ENCODE measurements around the gene YJEFN3.

DNA sequence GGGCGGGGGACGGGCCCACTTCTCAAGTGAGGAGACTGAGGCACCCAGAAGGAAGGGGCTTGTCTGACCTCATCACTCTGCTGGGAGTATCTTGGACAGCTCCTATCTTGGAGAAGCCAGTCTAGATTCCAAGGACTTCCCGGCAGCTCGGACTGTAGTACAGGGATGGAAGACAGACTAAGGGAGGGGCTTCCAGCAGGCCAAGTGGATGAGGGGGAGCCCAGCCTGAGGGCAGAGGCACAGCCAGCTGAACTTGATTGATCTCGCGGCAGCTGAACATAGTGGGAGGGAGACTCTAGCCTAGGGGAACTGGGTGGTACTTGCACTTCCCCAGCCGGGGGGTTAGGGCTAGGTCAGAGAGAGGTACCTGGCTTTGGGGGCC is 10.1 kb downstream of the YJEFN3 start:
- TF ChIP-seq, protein P1, sequence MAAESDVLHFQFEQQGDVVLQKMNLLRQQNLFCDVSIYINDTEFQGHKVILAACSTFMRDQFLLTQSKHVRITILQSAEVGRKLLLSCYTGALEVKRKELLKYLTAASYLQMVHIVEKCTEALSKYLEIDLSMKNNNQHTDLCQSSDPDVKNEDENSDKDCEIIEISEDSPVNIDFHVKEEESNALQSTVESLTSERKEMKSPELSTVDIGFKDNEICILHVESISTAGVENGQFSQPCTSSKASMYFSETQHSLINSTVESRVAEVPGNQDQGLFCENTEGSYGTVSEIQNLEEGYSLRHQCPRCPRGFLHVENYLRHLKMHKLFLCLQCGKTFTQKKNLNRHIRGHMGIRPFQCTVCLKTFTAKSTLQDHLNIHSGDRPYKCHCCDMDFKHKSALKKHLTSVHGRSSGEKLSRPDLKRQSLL (tag by site-specific recombination; IDR thresholded peaks at IDR 0.05): no peak
- TF ChIP-seq TRIM28 (IDR thresholded peaks at IDR 0.05; ENCODE audit: borderline replicate concordance, low read length) (no peak), ZNF48 (tag by site-specific recombination; IDR thresholded peaks at IDR 0.05) (no peak), ZNF792 (tag by site-specific recombination; IDR thresholded peaks at IDR 0.05) (no peak), ZNF391 (tag by site-specific recombination; IDR thresholded peaks at IDR 0.05; ENCODE audit: borderline replicate concordance, low read depth) (no peak), OVOL3 (tag by site-specific recombination; IDR thresholded peaks at IDR 0.05) (no peak), ZNF146 (tag by site-specific recombination; IDR thresholded peaks at IDR 0.05) (no peak), YY2 (tag by site-specific recombination; IDR thresholded peaks at IDR 0.05) (no peak)
- TF ChIP-seq, protein P2, sequence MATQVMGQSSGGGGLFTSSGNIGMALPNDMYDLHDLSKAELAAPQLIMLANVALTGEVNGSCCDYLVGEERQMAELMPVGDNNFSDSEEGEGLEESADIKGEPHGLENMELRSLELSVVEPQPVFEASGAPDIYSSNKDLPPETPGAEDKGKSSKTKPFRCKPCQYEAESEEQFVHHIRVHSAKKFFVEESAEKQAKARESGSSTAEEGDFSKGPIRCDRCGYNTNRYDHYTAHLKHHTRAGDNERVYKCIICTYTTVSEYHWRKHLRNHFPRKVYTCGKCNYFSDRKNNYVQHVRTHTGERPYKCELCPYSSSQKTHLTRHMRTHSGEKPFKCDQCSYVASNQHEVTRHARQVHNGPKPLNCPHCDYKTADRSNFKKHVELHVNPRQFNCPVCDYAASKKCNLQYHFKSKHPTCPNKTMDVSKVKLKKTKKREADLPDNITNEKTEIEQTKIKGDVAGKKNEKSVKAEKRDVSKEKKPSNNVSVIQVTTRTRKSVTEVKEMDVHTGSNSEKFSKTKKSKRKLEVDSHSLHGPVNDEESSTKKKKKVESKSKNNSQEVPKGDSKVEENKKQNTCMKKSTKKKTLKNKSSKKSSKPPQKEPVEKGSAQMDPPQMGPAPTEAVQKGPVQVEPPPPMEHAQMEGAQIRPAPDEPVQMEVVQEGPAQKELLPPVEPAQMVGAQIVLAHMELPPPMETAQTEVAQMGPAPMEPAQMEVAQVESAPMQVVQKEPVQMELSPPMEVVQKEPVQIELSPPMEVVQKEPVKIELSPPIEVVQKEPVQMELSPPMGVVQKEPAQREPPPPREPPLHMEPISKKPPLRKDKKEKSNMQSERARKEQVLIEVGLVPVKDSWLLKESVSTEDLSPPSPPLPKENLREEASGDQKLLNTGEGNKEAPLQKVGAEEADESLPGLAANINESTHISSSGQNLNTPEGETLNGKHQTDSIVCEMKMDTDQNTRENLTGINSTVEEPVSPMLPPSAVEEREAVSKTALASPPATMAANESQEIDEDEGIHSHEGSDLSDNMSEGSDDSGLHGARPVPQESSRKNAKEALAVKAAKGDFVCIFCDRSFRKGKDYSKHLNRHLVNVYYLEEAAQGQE (tag by site-specific recombination; IDR thresholded peaks at IDR 0.05): peak; percentile 52; the same call in 1 of the 2 replicates
- TF ChIP-seq, protein P3, sequence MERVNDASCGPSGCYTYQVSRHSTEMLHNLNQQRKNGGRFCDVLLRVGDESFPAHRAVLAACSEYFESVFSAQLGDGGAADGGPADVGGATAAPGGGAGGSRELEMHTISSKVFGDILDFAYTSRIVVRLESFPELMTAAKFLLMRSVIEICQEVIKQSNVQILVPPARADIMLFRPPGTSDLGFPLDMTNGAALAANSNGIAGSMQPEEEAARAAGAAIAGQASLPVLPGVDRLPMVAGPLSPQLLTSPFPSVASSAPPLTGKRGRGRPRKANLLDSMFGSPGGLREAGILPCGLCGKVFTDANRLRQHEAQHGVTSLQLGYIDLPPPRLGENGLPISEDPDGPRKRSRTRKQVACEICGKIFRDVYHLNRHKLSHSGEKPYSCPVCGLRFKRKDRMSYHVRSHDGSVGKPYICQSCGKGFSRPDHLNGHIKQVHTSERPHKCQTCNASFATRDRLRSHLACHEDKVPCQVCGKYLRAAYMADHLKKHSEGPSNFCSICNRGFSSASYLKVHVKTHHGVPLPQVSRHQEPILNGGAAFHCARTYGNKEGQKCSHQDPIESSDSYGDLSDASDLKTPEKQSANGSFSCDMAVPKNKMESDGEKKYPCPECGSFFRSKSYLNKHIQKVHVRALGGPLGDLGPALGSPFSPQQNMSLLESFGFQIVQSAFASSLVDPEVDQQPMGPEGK (tag by site-specific recombination; IDR thresholded peaks at IDR 0.05): no peak
